Fibroblast of pulmonary artery (primary cell): Measurements from ENCODE around the gene CORO2B.

Experiments
- DNase-seq: peaks from one replicate; pipeline ENCODE4 v3.0.0-alpha.2; 2010; ENCODE audit warnings: low read depth
- H3K4me3 ChIP-seq: replicated peaks from 2 replicates; pipeline ENCODE4 v1.5.1; 2011; ENCODE audit warnings: low read depth, mild to moderate bottlenecking, control low read depth, low read length, moderate library complexity
- TF ChIP-seq, protein P1 (sequence below): IDR thresholded peaks from 2 replicates; pipeline ENCODE4 v1.5.1; 2011; ENCODE audit warnings: mild to moderate bottlenecking, control low read depth, low read length, inconsistent platforms; ENCODE audit errors: missing control alignments

The CORO2B gene

DNA sequence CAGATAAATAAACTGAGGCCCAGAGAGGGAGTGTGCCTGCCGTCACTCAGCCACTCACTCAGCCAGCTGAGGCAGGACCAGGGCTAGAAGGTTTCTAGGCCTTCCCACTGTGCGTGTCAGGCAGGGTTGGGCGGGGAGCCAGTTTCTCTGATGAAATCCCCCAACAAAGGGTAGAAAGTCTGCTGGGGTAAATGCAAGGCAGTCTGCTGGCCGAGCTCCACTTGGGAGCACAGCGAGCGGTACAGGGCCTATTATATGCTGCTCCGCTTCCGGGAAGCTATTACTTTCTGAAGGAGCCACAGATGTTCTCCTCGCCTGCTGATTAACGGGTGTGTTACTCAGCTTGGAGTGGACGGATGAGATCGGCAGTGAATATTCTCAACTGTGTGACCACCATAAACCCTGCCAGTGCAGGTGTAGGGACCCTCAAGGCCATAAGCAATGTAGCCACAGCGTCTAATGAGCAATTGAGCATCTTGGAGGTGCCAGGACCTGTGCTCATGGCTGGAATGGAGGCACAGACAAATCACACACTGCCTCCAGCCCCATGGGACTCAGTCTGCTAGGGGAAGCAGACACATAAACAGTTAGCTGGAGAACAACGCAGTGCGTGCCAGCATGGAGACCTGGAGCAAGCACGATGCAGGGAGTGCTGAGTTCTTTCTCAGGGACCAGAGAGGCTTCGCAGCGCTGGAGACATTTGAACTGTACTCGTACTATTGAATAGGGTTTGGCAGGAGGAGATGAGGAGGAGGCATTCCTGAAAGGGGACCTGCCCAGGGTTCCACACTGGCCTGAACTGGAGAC lies 42.1 kb downstream of the CORO2B start:
- TF ChIP-seq, protein P1, sequence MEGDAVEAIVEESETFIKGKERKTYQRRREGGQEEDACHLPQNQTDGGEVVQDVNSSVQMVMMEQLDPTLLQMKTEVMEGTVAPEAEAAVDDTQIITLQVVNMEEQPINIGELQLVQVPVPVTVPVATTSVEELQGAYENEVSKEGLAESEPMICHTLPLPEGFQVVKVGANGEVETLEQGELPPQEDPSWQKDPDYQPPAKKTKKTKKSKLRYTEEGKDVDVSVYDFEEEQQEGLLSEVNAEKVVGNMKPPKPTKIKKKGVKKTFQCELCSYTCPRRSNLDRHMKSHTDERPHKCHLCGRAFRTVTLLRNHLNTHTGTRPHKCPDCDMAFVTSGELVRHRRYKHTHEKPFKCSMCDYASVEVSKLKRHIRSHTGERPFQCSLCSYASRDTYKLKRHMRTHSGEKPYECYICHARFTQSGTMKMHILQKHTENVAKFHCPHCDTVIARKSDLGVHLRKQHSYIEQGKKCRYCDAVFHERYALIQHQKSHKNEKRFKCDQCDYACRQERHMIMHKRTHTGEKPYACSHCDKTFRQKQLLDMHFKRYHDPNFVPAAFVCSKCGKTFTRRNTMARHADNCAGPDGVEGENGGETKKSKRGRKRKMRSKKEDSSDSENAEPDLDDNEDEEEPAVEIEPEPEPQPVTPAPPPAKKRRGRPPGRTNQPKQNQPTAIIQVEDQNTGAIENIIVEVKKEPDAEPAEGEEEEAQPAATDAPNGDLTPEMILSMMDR, result no peak
- H3K4me3 ChIP-seq, result peak overlapping the region; percentile 13
- peak; percentile 99 for DNase-seq

DNA sequence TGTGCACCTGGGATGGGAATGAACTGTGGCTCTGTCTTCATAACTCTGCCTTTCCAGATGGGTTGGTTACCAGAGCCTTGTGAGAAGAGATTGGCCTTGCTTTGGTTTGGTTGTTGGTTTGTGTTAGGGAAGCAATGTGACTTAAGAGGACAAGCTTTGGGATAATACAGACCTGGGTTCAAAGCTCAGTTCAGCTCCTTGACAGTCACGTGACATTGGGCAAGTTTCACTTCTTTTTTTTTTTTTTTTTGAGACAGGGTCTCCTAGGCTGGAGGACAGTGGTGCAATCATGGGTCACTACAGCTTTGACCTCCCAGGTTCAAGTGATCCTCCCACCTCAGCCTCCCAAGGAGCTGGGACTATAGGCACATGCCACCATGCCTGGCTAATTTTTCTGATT lies 42.7 kb downstream of the CORO2B start:
- TF ChIP-seq, protein P1, result no peak
- no peak overlapping the region for H3K4me3 ChIP-seq
- no peak for DNase-seq

DNA sequence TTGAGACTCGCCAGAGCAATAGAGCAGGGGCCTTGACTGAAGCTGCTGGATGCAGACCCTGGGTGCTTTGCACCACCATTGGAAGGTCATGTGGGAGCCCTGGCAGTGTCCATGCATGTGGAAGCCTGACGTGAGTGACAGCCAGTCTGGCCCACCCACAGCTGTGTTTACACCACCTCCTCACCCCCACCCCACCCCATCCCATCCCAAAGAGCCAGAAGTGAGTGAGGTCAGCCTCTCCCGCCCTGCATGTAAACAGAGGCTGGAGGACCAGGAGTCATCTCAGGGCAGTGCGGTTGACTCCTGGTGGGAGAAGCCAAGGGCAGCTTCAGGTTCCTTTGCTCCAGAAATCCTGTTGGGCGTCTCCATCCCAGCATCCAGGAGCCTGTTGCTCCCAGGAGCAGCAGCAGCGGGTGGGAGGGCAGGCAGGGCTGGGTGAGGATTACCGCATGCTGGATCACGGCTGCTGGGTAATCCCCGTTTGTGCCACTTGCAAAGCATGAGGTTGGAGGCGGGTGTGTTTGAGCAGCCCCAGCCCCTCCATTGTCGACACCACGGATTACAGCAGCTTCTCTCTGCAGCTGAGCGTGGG lies 44.6 kb downstream of the CORO2B start:
- TF ChIP-seq, protein P1, result no peak
- DNase-seq, result no peak

DNA sequence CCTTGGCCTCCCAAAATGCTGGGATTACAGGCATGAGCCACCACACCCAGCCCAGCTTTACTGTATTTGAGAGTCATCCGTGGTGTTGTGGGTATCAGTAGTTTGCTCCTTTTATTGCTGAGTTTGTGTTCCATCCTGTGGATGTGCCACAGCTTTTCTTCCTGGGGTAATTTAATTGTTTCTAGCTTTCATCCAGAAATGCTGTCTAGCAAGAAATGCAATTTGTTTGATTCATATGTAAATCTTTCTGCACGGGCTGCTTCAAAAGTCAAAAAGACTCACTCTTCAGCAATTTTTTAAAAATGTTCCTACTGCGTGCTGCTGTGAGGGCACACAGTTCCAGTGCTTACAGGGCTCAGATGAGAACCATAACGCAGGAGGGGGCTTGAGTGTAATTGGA lies 47.1 kb downstream of the CORO2B start:
- no peak for DNase-seq
- H3K4me3 ChIP-seq, result no peak overlapping the region
- TF ChIP-seq, protein P1, result no peak

More for the DNA sequence above, 44.6 kb downstream of the CORO2B start:
- no peak overlapping the region for H3K4me3 ChIP-seq

DNA sequence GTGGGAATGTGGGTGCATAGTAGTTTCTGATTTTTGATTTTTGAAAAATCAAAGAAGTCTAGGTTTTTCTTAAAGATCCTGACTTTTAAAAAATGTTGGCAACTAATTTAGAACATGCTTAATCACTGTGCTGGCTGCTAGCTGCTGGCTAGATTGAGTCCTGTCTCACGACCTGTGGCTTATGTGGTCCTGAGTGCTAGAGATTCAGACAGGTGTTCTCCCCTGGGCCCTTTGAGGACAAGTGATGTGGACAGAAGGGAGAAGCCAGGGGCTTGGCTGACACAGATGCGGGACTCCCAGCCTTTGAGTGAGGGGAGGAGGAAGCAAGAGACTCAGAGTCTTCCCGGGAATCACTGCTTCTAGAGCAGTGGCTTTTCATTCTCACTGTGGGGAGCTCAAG lies 47.5 kb downstream of the CORO2B start:
- DNase-seq, result no peak
- no peak overlapping the region for H3K4me3 ChIP-seq
- TF ChIP-seq, protein P1, result no peak

DNA sequence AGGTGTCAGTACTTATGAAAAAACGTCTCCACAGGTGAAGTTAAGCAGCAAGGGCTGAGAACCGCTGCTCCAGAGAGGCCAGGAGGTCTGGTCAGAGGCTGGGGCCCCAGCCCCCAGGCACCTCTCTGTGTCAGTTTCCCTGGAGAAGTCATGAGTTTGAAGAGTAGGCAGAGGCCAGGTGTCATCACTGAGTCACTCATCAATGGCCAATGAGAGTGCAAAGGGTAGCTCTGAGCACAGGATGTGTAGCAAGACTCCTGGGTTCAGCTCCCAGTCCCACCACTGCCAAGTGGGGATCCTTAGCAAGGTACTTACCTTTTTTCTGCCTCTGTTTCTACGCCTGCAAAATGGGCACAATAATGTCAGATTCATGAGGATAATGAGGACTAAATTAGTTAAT lies 47.9 kb downstream of the CORO2B start:
- TF ChIP-seq, protein P1, result no peak
- no peak for DNase-seq
- H3K4me3 ChIP-seq, result no peak overlapping the region
